Progenitor cell of endocrine pancreas (in vitro differentiated cells): ENCODE results near the gene TRNT1. TPM values are rescaled to one million over a fixed set of nuclear protein-coding genes. Genes with fewer than 3 reads are reported as not detected.

ENCODE experiments used
- DNase-seq: peaks from one replicate; pipeline ENCODE4 v3.0.0; 2021; ENCODE audit warnings: low spot score; ENCODE audit not compliant: unreplicated experiment
- H3K27ac Mint-ChIP-seq: 2 replicates; pipeline ENCODE4 v1.8.0; 2021; ENCODE audit warnings: mild to moderate bottlenecking, moderate library complexity, mixed read lengths
- H3K27me3 Mint-ChIP-seq: 2 replicates; pipeline ENCODE4 v1.8.0; 2021; ENCODE audit warnings: mixed read lengths
- H3K36me3 Mint-ChIP-seq: 2 replicates; pipeline ENCODE4 v1.8.0; 2022; ENCODE audit warnings: mixed read lengths; ENCODE audit not compliant: insufficient read depth
- H3K4me1 Mint-ChIP-seq: 2 replicates; pipeline ENCODE4 v1.8.0; 2021; ENCODE audit warnings: low read depth, mixed read lengths
- H3K4me3 Mint-ChIP-seq: 2 replicates; pipeline ENCODE4 v1.8.0; 2021; ENCODE audit warnings: low read depth, mild to moderate bottlenecking, moderate library complexity, mixed read lengths
- H3K9me3 Mint-ChIP-seq: 2 replicates; pipeline ENCODE4 v1.8.0; 2021; ENCODE audit warnings: low read depth, mixed read lengths
- total RNA-seq: library from RNA; stranded (reverse); gene quantifications from 2 replicates; pipeline ENCODE4 v1.2.1, GENCODE V29; 2021
- TF ChIP-seq, protein P1 (sequence below): fragments of 200-600 bp; sonication (generic); IDR thresholded peaks from one replicate; pipeline ENCODE4 v1.5.0; 2021; ENCODE audit warnings: antibody characterized with exemption, mild to moderate bottlenecking; ENCODE audit not compliant: unreplicated experiment

TRNT1 gene
- total RNA-seq, 1 donor from 2014 or later, result 26.5 TPM

GRCh38 chr3:3105815-3106214 lies 20.9 kb upstream of the TRNT1 start:
- Mint-ChIP-seq H3K4me3 (no peak overlapping the region), H3K4me1 (peaks cover 9% of the 10 kb centered on the region), H3K27ac (no peak overlapping the region), H3K27me3 (peaks cover 12% of the 10 kb centered on the region), H3K9me3 (no peaks in the 10 kb centered on the region), H3K36me3 (no peaks in the 10 kb centered on the region)
- no peak for DNase-seq
- TF ChIP-seq, protein P1, sequence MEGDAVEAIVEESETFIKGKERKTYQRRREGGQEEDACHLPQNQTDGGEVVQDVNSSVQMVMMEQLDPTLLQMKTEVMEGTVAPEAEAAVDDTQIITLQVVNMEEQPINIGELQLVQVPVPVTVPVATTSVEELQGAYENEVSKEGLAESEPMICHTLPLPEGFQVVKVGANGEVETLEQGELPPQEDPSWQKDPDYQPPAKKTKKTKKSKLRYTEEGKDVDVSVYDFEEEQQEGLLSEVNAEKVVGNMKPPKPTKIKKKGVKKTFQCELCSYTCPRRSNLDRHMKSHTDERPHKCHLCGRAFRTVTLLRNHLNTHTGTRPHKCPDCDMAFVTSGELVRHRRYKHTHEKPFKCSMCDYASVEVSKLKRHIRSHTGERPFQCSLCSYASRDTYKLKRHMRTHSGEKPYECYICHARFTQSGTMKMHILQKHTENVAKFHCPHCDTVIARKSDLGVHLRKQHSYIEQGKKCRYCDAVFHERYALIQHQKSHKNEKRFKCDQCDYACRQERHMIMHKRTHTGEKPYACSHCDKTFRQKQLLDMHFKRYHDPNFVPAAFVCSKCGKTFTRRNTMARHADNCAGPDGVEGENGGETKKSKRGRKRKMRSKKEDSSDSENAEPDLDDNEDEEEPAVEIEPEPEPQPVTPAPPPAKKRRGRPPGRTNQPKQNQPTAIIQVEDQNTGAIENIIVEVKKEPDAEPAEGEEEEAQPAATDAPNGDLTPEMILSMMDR, result no peak

DNA sequence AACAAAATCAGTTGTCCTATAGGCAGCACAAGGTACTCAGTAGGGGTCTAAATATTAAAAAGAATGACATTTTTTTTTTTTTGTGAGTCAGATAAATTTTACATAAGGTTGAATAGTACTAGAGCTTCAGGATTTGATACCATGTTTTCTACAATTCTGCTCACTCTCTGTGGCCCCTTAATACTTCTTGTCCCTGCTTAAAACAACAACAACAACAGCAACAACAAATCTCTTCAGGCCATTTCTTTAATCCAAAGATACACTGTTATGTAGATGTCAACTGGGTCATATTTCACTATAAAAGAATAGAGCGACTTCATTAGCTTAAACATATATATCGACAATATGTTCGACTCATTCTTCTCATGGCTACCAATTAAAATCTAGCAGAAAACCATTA lies 19.6 kb upstream of the TRNT1 start:
- H3K4me3 Mint-ChIP-seq, result no peak overlapping the region
- H3K4me1 Mint-ChIP-seq, result peaks cover 10% of the 10 kb centered on the region
- H3K27ac Mint-ChIP-seq, result no peak overlapping the region
- TF ChIP-seq, protein P1, result no peak
- no peaks in the 10 kb centered on the region for H3K9me3 Mint-ChIP-seq
- peaks cover 14% of the 10 kb centered on the region for H3K27me3 Mint-ChIP-seq
- H3K36me3 Mint-ChIP-seq, result no peaks in the 10 kb centered on the region
- DNase-seq, result no peak

GRCh38 chr3:3107858-3108257 lies 18.9 kb upstream of the TRNT1 start:
- no peaks in the 10 kb centered on the region for H3K36me3 Mint-ChIP-seq
- TF ChIP-seq, protein P1, result no peak
- no peak overlapping the region for H3K4me3 Mint-ChIP-seq
- peaks cover 14% of the 10 kb centered on the region for H3K27me3 Mint-ChIP-seq
- DNase-seq, result no peak
- H3K9me3 Mint-ChIP-seq, result no peaks in the 10 kb centered on the region
- H3K27ac Mint-ChIP-seq, result no peak overlapping the region
- peaks cover 10% of the 10 kb centered on the region for H3K4me1 Mint-ChIP-seq

- DNase-seq, result no peak
- Mint-ChIP-seq H3K4me3 (no peak overlapping the region), H3K36me3 (no peaks in the 10 kb centered on the region), H3K27me3 (peaks cover 14% of the 10 kb centered on the region), H3K27ac (no peak overlapping the region), H3K9me3 (no peaks in the 10 kb centered on the region), H3K4me1 (peaks cover 10% of the 10 kb centered on the region)
- TF ChIP-seq, protein P1, result no peak
Measured at GRCh38 chr3:3109407-3110298, 17.1 kb upstream of the TRNT1 start.

GRCh38 chr3:3110299-3110630 lies 16.5 kb upstream of the TRNT1 start, which contains the start of gene IL5RA:
Gene IL5RA, minus strand, starts transcription at chr3:3110374. Its CDS starts 5,390 bp downstream, at chr3:3104984.
- Mint-ChIP-seq H3K9me3 (no peaks in the 10 kb centered on the region), H3K27me3 (peaks cover 14% of the 10 kb centered on the region), H3K27ac (no peak within 1 kb of the TSS), H3K4me1 (peaks cover 10% of the 10 kb centered on the region), H3K4me3 (no peak within 1 kb of the TSS), H3K36me3 (no peaks in the 10 kb centered on the region)
- TF ChIP-seq, protein P1, result no peak
- no peak for DNase-seq
